Measurements from ENCODE around the gene HDAC3.
A peak's percentile ranks its signal among the peaks of the same experiment; 100 is the strongest.

GRCh38 chr5:141618030-141618803, 18.4 kb downstream of the HDAC3 start:
- TF ChIP-seq POLR2A (IDR thresholded peaks at IDR 0.05; ENCODE audit: borderline replicate concordance, extremely low read depth, insufficient read depth, insufficient read length) (no peak), CTCF (IDR thresholded peaks at IDR 0.05 in 2 of 3, conservative IDR thresholded peaks at IDR 0.05 in 1 of 3; ENCODE audit: borderline replicate concordance in 1 of 3, insufficient read depth in 1 of 3, low read depth in 2 of 3, low read length in 2 of 3) (no peak), POLR2AphosphoS5 (IDR thresholded peaks at IDR 0.05; ENCODE audit: low read depth, low read length) (peak; percentile 52), SP1 (IDR thresholded peaks at IDR 0.05; ENCODE audit: low read depth) (peak; percentile 43), SIN3A (IDR thresholded peaks at IDR 0.05; ENCODE audit: low read depth) (peak; percentile 8; the same call in 1 of the 2 replicates), MAX (IDR thresholded peaks at IDR 0.05) (peak; percentile 49; the same call in 1 of the 2 replicates), EZH2phosphoT487 (IDR thresholded peaks at IDR 0.05; ENCODE audit: borderline replicate concordance) (no peak)
